Mesenchymal stem cell (in vitro differentiated cells and primary cell): ENCODE data around the gene SYNE4.

ENCODE experiments used
- DNase-seq: peaks from one replicate; pipeline ENCODE4 v3.0.0-alpha.2; 2013
- H2AFZ ChIP-seq: one replicate; pipeline ENCODE4 v1.6.1; 2013; ENCODE audit warnings: low read depth, mild to moderate bottlenecking, control low read depth, inconsistent platforms, low read length, moderate library complexity
- H2AK5ac ChIP-seq: 2 replicates; pipeline ENCODE4 v1.6.1; 2013; ENCODE audit warnings: low read length, moderate library complexity, mild to moderate bottlenecking, inconsistent platforms; ENCODE audit not compliant: severe bottlenecking
- H2BK120ac ChIP-seq: one replicate; pipeline ENCODE4 v1.6.1; 2013; ENCODE audit warnings: low read depth, mild to moderate bottlenecking, inconsistent platforms, low read length, moderate library complexity
- H2BK12ac ChIP-seq, 2 experiments: one replicate each; pipeline ENCODE4 v1.6.1; 2013; ENCODE audit warnings: inconsistent platforms in 2 of 2, low read length in 2 of 2, mild to moderate bottlenecking in 2 of 2, moderate library complexity in 2 of 2, control low read depth in 1 of 2
- H2BK15ac ChIP-seq: one replicate; pipeline ENCODE4 v1.6.1; 2013; ENCODE audit warnings: mild to moderate bottlenecking, low read depth, inconsistent platforms; ENCODE audit not compliant: poor library complexity, severe bottlenecking
- H2BK5ac ChIP-seq: 2 replicates; pipeline ENCODE4 v1.6.1; 2013; ENCODE audit warnings: low read depth, mild to moderate bottlenecking, low read length, control low read depth, inconsistent platforms; ENCODE audit not compliant: poor library complexity, severe bottlenecking
- H3K14ac ChIP-seq, 2 experiments: one replicate each; pipeline ENCODE4 v1.6.1; 2013; ENCODE audit warnings: inconsistent platforms in 2 of 2, low read length in 2 of 2, control low read depth in 1 of 2, mild to moderate bottlenecking in 1 of 2, moderate library complexity in 1 of 2
- H3K18ac ChIP-seq, 2 experiments: one replicate each; pipeline ENCODE4 v1.6.1; 2013; ENCODE audit warnings: inconsistent platforms in 2 of 2, low read length in 2 of 2, control low read depth in 1 of 2, low read depth in 1 of 2, mild to moderate bottlenecking in 1 of 2
- H3K23ac ChIP-seq, 2 experiments: one replicate each; pipeline ENCODE4 v1.6.1; 2013; ENCODE audit warnings: inconsistent platforms in 2 of 2, low read length in 2 of 2, mild to moderate bottlenecking in 2 of 2, moderate library complexity in 2 of 2, control low read depth in 1 of 2
- H3K27ac ChIP-seq: 2 replicates; pipeline ENCODE4 v1.5.1; 2013; ENCODE audit warnings: mild to moderate bottlenecking, moderate library complexity, low read length, control low read depth, inconsistent platforms; ENCODE audit not compliant: poor library complexity, severe bottlenecking
- H3K27me3 ChIP-seq, 2 experiments: 2 replicates each; pipeline versions ENCODE4 v1.6.1 to v1.7.0; 2013; ENCODE audit warnings: low read length in 2 of 2, mild to moderate bottlenecking in 2 of 2, moderate library complexity in 2 of 2, control low read depth in 1 of 2, inconsistent platforms in 1 of 2; ENCODE audit not compliant: control insufficient read depth in 1 of 2, insufficient read depth in 1 of 2
- H3K36me3 ChIP-seq, 2 experiments: 2 replicates each; pipeline versions ENCODE4 v1.6.1 to v1.7.0; 2013; ENCODE audit warnings: low read length in 2 of 2, control low read depth in 1 of 2, inconsistent platforms in 1 of 2, low read depth in 1 of 2, mild to moderate bottlenecking in 1 of 2; ENCODE audit not compliant: insufficient read depth in 2 of 2, control insufficient read depth in 1 of 2
- H3K4ac ChIP-seq, 2 experiments: one replicate each; pipeline ENCODE4 v1.6.1; 2013; ENCODE audit warnings: inconsistent platforms in 2 of 2, low read length in 2 of 2, mild to moderate bottlenecking in 2 of 2, moderate library complexity in 2 of 2, control low read depth in 1 of 2, low read depth in 1 of 2
- H3K4me1 ChIP-seq: 2 replicates; pipeline ENCODE4 v1.6.1; 2013; ENCODE audit warnings: low read depth, low read length, control low read depth; ENCODE audit not compliant: control insufficient read depth, insufficient read depth
- H3K4me2 ChIP-seq: 2 replicates; pipeline ENCODE4 v1.6.1; 2013; ENCODE audit warnings: low read length, mild to moderate bottlenecking, inconsistent platforms; ENCODE audit not compliant: poor library complexity, severe bottlenecking
- H3K4me3 ChIP-seq, 2 experiments: 2 replicates each; pipeline versions ENCODE4 v1.5.1 to v1.7.0; 2013; ENCODE audit warnings: low read length in 2 of 2, mild to moderate bottlenecking in 2 of 2, control low read depth in 1 of 2, low read depth in 1 of 2; ENCODE audit not compliant: insufficient read depth in 1 of 2
- H3K79me1 ChIP-seq: replicated peaks from 2 replicates; pipeline ENCODE4 v1.6.1; 2013; ENCODE audit warnings: mild to moderate bottlenecking, control low read depth, low read length, inconsistent platforms; ENCODE audit not compliant: poor library complexity, severe bottlenecking
- H3K9ac ChIP-seq: 2 replicates; pipeline ENCODE4 v1.7.0; 2013; ENCODE audit warnings: mild to moderate bottlenecking, low read length, moderate library complexity
- H3K9me3 ChIP-seq: 2 replicates; pipeline ENCODE4 v1.7.0; 2013; ENCODE audit warnings: mild to moderate bottlenecking, low read length; ENCODE audit not compliant: control insufficient read depth
- H4K8ac ChIP-seq: one replicate; pipeline ENCODE4 v1.6.1; 2013; ENCODE audit warnings: inconsistent platforms, mild to moderate bottlenecking, low read length, moderate library complexity
- H4K91ac ChIP-seq: one replicate; pipeline ENCODE4 v1.6.1; 2013; ENCODE audit warnings: mild to moderate bottlenecking, low read length, inconsistent platforms
- WGBS: methylation state at CpG from one replicate; pipeline ENCODE4 v1.1.7; 2013; ENCODE audit warnings: mixed read lengths; 5-methylcytosine and 5-hydroxymethylcytosine counted together

SYNE4 gene

DNA sequence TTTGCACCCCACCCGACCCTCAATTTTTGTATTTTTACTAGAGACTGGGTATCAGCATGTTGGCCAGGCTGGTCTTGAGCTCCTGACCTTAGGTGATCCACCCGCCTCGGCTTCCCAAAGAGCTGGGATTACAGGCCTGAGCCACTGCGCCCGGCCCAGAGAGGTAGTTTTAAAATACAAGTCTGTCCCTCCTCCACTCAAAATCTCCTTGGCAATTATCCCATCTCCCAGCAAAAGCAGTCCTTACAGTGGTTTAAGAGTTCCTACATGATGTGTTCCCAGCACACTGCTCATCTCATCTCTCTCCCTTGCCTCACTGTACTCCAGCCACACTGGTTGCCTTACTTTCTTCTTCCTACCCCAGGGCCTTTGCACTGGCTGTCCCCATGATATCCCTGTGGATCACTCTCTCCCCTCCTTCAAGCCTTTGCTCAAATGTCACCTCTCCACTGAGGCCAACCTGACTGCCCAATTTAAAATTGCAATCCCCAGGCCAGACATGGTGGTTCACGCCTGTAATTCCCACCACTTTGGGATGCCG is 48.1 kb downstream of the SYNE4 start:
- Histone ChIP-seq H3K27ac (no peak overlapping the region), H3K79me1 (no peaks in the 10 kb centered on the region), H3K4me2 (no peak overlapping the region), H2AFZ (no peak overlapping the region), H4K91ac (no peak overlapping the region), H3K23ac (no peak overlapping the region), H4K8ac (no peak overlapping the region), H3K4me1 (peaks cover 4% of the 10 kb centered on the region), H2BK15ac (no peak overlapping the region), H3K36me3 (no peaks in the 10 kb centered on the region), H2BK120ac (no peak overlapping the region), H3K18ac (no peak overlapping the region), H3K9ac (no peak overlapping the region), H3K9me3 (peaks cover 4% of the 10 kb centered on the region), H3K4ac (no peak overlapping the region), H2AK5ac (no peak overlapping the region), H2BK12ac (no peak overlapping the region), H3K14ac (no peak overlapping the region), H2BK5ac (no peak overlapping the region), H3K27me3 (peaks cover 25 to 58% of the 10 kb centered on the region in 2 experiments), H3K4me3 (no peak overlapping the region)
- no peak for DNase-seq
- WGBS: 86% methylated on average over 7 of the region's 7 CpGs

DNA sequence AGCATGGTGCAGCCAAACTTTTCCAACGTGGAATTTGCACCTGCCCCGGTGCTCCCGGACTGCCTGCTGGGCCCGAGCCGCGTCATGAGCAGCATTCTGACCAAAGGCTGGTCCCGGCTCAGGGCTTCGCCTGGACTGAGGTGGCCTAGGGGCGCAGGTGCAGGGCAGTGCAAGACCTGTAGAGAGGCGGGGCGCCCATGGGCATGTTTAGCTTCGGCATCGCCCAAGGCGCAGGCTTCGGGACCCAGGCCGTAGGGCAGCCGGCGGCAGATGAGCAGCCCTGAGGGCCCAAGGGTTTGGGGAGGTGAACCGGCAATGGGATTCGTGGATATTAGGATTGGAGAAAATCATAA is 48.7 kb downstream of the SYNE4 start:
- no peaks in the 10 kb centered on the region for H3K36me3 ChIP-seq
- DNase-seq: no peak
- no peak overlapping the region for H3K4me3 ChIP-seq
- H3K27me3 ChIP-seq: peaks cover 25 to 58% of the 10 kb centered on the region in 2 experiments
- H3K23ac ChIP-seq: no peak overlapping the region
- H3K4me1 ChIP-seq: peaks cover 4% of the 10 kb centered on the region
- H2AK5ac ChIP-seq: no peak overlapping the region
- H3K18ac ChIP-seq: no peak overlapping the region
- no peaks in the 10 kb centered on the region for H3K79me1 ChIP-seq
- 59% methylated on average over 11 of the region's 20 CpGs for WGBS
- H3K4ac ChIP-seq: no peak overlapping the region
- no peak overlapping the region for H2BK5ac ChIP-seq
- no peak overlapping the region for H2BK12ac ChIP-seq
- no peak overlapping the region for H2AFZ ChIP-seq
- H2BK120ac ChIP-seq: no peak overlapping the region
- H3K9me3 ChIP-seq: peaks cover 4% of the 10 kb centered on the region
- no peak overlapping the region for H4K91ac ChIP-seq
- no peak overlapping the region for H3K4me2 ChIP-seq
- H3K9ac ChIP-seq: no peak overlapping the region
- H3K27ac ChIP-seq: no peak overlapping the region
- no peak overlapping the region for H4K8ac ChIP-seq
- H3K14ac ChIP-seq: no peak overlapping the region
- H2BK15ac ChIP-seq: no peak overlapping the region

DNA sequence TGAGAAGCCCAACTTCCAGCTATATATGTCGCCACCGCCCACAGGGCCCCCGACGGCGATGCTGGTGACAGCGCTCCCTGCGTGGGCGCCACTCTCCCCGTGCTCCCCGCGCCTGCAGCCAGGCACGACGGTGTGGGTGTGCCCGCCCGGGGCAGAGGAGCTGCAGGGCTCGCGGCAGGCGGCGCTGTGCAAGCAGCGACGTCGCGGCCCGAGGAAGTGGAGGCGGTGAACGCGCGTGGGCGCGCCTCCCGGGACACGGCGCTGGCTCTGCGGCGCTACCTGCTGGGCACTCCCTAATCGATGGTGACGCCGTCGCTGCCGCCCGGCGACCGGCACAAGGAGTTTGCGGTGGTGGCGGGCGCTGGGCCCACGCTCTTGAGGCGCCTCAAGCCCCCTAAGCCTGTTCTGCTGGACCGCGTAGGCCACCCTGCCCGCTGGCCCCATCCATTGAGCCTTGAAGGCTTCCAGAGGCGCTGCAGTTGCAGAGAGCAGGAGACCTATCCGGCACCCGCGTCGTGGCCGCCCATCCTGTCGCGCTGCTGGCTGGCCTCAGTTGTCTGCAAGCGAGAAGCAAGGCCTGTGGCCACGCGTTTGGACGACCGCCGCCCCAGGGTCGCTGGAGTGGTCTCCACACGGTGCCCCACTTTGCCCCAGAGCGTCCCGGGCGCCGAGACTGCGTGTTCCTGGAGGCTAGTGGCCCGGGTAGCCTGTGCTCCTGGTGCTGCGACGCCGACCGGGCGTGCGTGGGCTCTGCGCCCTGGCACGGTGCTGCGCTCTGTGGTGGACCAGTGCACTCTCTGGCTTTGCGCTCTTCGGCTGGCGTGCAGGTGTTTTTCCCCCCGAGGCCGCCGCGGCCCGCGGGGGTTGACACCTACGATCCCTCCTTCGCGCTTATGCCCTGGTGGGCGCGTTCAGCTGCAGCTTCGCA is 49.3 kb downstream of the SYNE4 start:
- H2BK15ac ChIP-seq: no peak overlapping the region
- peaks cover 4% of the 10 kb centered on the region for H3K4me1 ChIP-seq
- H3K36me3 ChIP-seq: no peaks in the 10 kb centered on the region
- no peak for DNase-seq
- no peak overlapping the region for H4K91ac ChIP-seq
- no peak overlapping the region for H2BK12ac ChIP-seq
- H3K4ac ChIP-seq: no peak overlapping the region
- H3K27ac ChIP-seq: no peak overlapping the region
- no peaks in the 10 kb centered on the region for H3K79me1 ChIP-seq
- no peak overlapping the region for H3K14ac ChIP-seq
- 21% methylated on average over 92 of the region's 97 CpGs for WGBS
- no peak overlapping the region for H3K4me2 ChIP-seq
- no peak overlapping the region for H3K23ac ChIP-seq
- no peak overlapping the region for H4K8ac ChIP-seq
- H3K4me3 ChIP-seq: no peak overlapping the region
- H3K9me3 ChIP-seq: peaks cover 4% of the 10 kb centered on the region
- no peak overlapping the region for H2BK120ac ChIP-seq
- no peak overlapping the region for H3K18ac ChIP-seq
- H3K27me3 ChIP-seq: peaks cover 25 to 58% of the 10 kb centered on the region in 2 experiments
- H2BK5ac ChIP-seq: no peak overlapping the region
- H3K9ac ChIP-seq: no peak overlapping the region
- no peak overlapping the region for H2AK5ac ChIP-seq
- H2AFZ ChIP-seq: no peak overlapping the region

DNA sequence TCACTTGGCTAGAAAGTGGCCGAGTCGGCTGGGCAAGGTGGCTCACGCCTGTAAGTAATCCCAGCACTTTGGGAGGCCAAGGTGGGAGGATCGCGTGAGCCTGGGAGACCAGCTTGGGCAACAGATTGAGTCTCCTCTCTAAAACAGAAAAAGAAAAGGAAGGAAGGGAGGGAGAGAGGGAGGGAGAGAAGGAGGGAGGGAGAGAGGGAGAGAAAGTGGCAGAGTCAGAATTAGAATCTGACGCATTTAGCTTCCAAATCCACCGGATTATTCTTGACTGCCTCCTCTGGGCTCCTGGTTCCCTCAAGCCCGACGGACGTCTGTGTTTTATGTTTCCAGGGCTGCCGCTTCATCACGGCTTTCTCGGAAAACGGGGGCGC is 50.0 kb downstream of the SYNE4 start:
- DNase-seq: no peak
- Histone ChIP-seq H3K23ac (no peak overlapping the region), H3K4ac (no peak overlapping the region), H2BK120ac (no peak overlapping the region), H3K27me3 (peaks cover 28 to 61% of the 10 kb centered on the region in 2 experiments), H2AK5ac (no peak overlapping the region), H3K9ac (no peak overlapping the region), H4K91ac (no peak overlapping the region), H3K4me2 (no peak overlapping the region), H2BK15ac (no peak overlapping the region), H2BK12ac (no peak overlapping the region), H3K4me1 (peaks cover 4% of the 10 kb centered on the region), H3K4me3 (no peak overlapping the region), H3K9me3 (peaks cover 4% of the 10 kb centered on the region), H3K14ac (no peak overlapping the region), H3K27ac (no peak overlapping the region), H3K18ac (no peak overlapping the region), H3K79me1 (no peaks in the 10 kb centered on the region), H4K8ac (no peak overlapping the region), H2AFZ (no peak overlapping the region), H3K36me3 (no peaks in the 10 kb centered on the region), H2BK5ac (no peak overlapping the region)
- 49% methylated on average over 15 of the region's 15 CpGs for WGBS
